Activated T-cell treated with anti-CD3 and anti-CD28 coated beads for 4 hours (primary cell): ENCODE data around the gene RNF144B.

ENCODE experiments used
- DNase-seq: peaks from one replicate; pipeline ENCODE4 v3.0.0-alpha.2; 2020

The RNF144B gene

GRCh38 chr6:18412068-18412467 lies 24.9 kb downstream of the RNF144B start:
- DNase-seq, result no peak

- no peak for DNase-seq
Observed at GRCh38 chr6:18412644-18413043, 25.5 kb downstream of the RNF144B start.

GRCh38 chr6:18413381-18413780 lies 26.2 kb downstream of the RNF144B start:
- DNase-seq, result no peak

GRCh38 chr6:18414116-18414515 lies 27.0 kb downstream of the RNF144B start:
- no peak for DNase-seq

- no peak for DNase-seq
Observed at GRCh38 chr6:18415207-18415606, 28.1 kb downstream of the RNF144B start.

- DNase-seq, result no peak
Observed at GRCh38 chr6:18415671-18416340, 28.7 kb downstream of the RNF144B start.

- no peak for DNase-seq
Observed at GRCh38 chr6:18416341-18416679, 29.2 kb downstream of the RNF144B start.

GRCh38 chr6:18420328-18420727 lies 33.2 kb downstream of the RNF144B start:
- no peak for DNase-seq

GRCh38 chr6:18422136-18422535 lies 35.0 kb downstream of the RNF144B start:
- DNase-seq, result no peak

GRCh38 chr6:18423426-18423825 lies 36.3 kb downstream of the RNF144B start:
- DNase-seq, result no peak

GRCh38 chr6:18424201-18424600 lies 37.1 kb downstream of the RNF144B start:
- no peak for DNase-seq

GRCh38 chr6:18425218-18425617 lies 38.1 kb downstream of the RNF144B start:
- no peak for DNase-seq

GRCh38 chr6:18427296-18427695 lies 40.1 kb downstream of the RNF144B start:
- no peak for DNase-seq

GRCh38 chr6:18429655-18430297 lies 42.6 kb downstream of the RNF144B start:
- no peak for DNase-seq

- DNase-seq, result no peak
Observed at GRCh38 chr6:18431581-18431980, 44.4 kb downstream of the RNF144B start.

- no peak for DNase-seq
Observed at GRCh38 chr6:18432180-18432579, 45.0 kb downstream of the RNF144B start.

GRCh38 chr6:18432619-18433018 lies 45.5 kb downstream of the RNF144B start:
- no peak for DNase-seq

- DNase-seq, result no peak
Observed at GRCh38 chr6:18433059-18433458, 45.9 kb downstream of the RNF144B start.

- DNase-seq, result no peak
Observed at GRCh38 chr6:18436341-18436740, 49.2 kb downstream of the RNF144B start.

GRCh38 chr6:18439581-18439980 lies 52.4 kb downstream of the RNF144B start:
- no peak for DNase-seq

GRCh38 chr6:18441251-18441979 lies 54.3 kb downstream of the RNF144B start:
- no peak for DNase-seq

GRCh38 chr6:18444111-18444510 lies 57.0 kb downstream of the RNF144B start:
- no peak for DNase-seq

- DNase-seq, result no peak
Observed at GRCh38 chr6:18445228-18445627, 58.1 kb downstream of the RNF144B start.

GRCh38 chr6:18446771-18447170 lies 59.6 kb downstream of the RNF144B start:
- DNase-seq, result no peak
